ENCODE data around the gene C1orf185.

GRCh38 chr1:51097171-51097570 is 4.9 kb upstream of the C1orf185 start:
- TF ChIP-seq MAX (IDR thresholded peaks at IDR 0.05) (no peak), TEAD4 (IDR thresholded peaks at IDR 0.05) (no peak), RAD21 (IDR thresholded peaks at IDR 0.05; ENCODE audit: low read depth) (no peak), YY1 (IDR thresholded peaks at IDR 0.05; ENCODE audit: low read depth) (no peak), TAF1 (IDR thresholded peaks at IDR 0.05; ENCODE audit: low read depth) (no peak), NFIC (IDR thresholded peaks at IDR 0.05) (no peak), EP300 (IDR thresholded peaks at IDR 0.05; ENCODE audit: borderline replicate concordance) (no peak), CEBPB (IDR thresholded peaks at IDR 0.05) (no peak), EGR1 (IDR thresholded peaks at IDR 0.05) (no peak), ZBTB7A (IDR thresholded peaks at IDR 0.05; ENCODE audit: low read depth) (no peak), REST (IDR thresholded peaks at IDR 0.05; ENCODE audit: low read depth) (no peak), TCF12 (IDR thresholded peaks at IDR 0.05; ENCODE audit: low read depth) (no peak)

Measured in Ishikawa (cell line).